DMS114 treated with DMSO at 0.1 percent for 48 hours (cell line): ENCODE data around the gene BORCS8.
"Not testable (repeated sequence)": the region's sequence is repeated elsewhere in the genome, so short reads cannot be mapped to it uniquely, and the experiment has no call there.

ENCODE experiments used
- DNase-seq: peaks from one replicate; lab custom pipeline; 2025; ENCODE audit not compliant: unreplicated experiment; lab: John Stamatoyannopoulos, UW

The BORCS8 gene

DNA sequence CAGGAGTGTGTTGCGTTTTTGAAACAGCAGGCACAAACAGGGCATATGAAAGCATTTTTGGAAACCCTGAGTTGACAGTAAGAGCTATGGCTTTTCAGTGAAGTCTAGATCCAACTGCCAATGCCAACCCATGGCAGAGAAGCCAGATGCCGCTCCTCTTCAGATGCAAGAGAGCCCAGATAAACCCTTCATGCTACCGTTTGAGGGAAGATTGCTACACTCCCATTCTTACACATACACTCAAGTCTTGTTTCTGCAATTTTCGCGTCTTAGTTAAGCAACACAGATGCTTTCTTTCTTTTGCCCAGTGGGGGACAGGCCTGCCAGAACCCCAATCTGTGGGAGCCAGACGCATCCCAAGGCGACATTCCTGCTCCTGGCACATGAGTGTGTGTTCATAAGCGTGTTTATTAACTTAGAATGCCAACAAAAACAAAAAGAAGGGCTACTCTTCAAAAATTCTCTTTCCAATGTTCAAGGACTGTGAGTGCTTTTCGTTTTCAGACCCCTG is 10.4 kb downstream of the BORCS8 start:
- no peak for DNase-seq

- DNase-seq = no peak
Measured at GRCh38 chr19:19179548-19180441, 12.2 kb downstream of the BORCS8 start.

DNA sequence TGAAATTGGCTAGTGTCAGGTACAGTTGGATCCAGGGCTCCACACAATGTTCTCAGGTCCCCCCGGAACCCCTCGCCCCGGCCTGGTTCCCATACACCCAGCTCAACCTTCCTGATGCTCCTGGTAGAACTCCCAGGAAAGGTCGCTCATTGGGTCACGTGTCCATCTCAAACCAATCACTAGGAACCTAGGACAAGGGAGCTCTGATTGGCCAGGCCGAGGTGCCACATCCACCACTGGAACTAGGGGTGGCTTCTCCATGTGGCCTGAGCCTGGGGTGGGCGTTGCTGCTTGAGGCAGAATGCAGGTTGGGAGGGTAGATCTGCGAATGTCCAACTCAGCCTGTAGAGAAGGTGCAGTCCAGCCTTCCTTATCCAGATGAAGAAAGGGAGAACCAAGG is 15.0 kb downstream of the BORCS8 start:
- DNase-seq = no peak

DNA sequence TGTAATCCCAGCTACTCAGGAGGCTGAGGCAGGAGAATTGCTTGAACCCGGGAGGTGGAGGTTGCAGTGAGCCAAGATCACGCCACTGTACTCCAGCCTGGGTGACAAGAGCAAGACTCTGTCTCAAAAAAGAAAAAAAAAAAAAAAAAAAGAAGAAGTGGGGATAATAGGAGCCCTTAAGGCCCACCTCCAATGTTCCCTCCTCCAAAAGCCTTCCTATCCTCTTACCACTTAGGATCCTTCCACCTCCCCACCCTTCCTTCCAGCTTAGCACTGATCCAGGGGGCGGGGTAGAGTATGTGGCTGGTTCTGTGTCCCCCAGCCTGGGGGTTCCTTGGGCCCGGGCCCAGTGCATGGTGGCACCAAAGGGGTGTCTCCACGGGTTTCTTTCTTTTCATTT is 18.7 kb downstream of the BORCS8 start:
- not testable (repeated sequence) for DNase-seq

DNA sequence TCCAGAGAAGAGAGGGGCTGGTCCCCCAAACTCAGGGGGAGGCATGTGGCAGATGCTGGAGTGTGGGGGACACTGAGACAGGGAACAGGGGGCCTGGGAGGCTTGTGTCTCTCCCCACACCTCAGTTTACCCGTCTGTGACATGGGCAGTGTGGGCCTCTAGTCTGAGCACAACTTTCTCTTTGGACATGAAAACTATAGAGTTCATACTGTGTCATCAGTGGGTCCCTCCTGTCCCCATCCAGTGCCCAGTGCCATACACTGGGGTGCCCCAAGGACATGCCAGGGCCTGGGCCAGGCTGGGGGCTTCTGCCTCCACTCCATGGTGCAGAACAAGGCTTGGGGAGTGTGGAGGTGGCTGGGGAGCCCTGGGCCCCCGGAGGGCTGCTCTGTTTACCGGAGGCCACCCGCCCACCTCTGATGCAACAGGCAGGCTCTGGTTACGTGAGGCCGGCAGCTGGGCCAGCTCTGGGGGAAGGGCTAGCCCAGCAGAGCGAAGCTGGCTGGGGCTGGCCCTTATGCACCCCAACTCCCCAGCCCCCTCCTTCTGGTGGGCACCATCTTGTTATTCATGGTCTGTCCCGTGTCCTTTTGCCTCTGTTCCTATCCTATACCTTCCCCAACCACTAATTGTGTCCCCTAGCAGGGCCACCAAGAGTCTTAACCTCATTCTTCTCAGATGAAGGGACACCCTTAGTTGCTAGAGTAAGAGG is 20.0 kb downstream of the BORCS8 start:
- no peak for DNase-seq

- DNase-seq = no peak
Measured at GRCh38 chr19:19170873-19171672, 20.9 kb downstream of the BORCS8 start.

GRCh38 chr19:19170053-19170872 is 21.7 kb downstream of the BORCS8 start, which contains the start of gene MEF2B:
Gene MEF2B, minus strand, starts transcription at chr19:19170263. Its CDS starts 19,528 bp downstream, at chr19:19150735.
- no peak for DNase-seq

GRCh38 chr19:19169236-19170052 is 22.5 kb downstream of the BORCS8 start:
- no peak for DNase-seq

DNA sequence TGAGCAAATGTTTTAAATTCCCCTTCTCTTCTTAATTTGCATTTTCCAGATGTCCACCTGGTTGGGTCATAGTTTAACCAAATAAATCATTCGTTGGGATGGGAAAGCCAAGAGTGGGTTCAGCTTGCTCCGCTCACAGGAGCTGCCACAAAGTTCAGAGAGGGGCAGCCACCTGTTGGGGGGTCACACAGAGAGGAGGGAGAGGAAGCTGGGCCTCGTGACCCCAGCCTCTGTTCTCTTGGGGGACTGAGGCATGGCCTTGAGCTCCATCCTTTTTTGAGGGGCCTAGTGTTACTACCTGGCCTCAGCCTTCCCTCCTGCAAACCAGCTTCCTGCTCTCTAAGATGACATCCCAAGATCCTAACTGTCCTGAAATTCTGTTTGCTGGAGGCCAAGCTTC is 24.3 kb downstream of the BORCS8 start:
- no peak for DNase-seq

DNA sequence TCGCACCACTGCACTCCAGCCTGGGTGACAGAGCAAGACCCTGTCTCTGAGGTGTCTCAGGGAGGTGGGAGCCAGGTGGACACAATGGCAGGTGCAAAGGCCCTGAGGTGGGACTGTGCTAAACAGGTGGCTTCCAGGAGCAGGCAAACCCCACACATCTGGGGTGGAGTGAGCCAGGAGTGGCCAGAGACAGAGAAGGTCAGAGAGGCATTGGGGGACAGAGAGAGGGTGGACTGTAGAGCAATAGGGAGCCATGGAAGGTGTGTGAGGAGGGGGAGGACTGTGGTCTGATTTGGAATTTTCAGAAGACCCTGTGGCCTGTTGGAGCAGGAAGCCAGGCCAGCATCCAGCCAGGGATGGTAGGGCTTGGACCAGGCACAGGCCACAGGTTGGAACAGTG is 26.6 kb downstream of the BORCS8 start:
- DNase-seq = no peak

DNA sequence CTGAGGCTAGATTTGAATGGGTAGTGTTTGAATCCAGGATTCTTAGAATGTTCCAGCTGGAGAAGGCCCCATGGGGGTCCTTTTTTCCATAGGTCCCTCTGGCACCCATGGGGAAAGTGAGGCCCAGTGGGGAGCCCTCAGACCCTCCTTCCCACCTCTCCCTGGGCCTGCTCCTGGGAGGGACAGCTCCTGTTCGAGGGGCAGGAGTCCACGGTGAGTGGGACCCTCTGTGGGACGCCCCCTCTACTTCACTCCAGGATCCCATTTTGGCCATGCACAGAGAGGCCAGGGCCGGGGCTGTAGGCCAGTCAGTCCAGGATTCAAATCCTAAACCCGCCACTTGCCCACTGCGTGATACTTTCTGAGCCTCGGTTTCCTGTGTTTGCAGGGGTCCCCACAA is 29.5 kb downstream of the BORCS8 start:
- no peak for DNase-seq

- DNase-seq = no peak
Measured at GRCh38 chr19:19160461-19161035, 31.4 kb downstream of the BORCS8 start.

- DNase-seq = no peak
Measured at GRCh38 chr19:19159534-19159933, 32.4 kb downstream of the BORCS8 start.

- no peak for DNase-seq
Measured at GRCh38 chr19:19157808-19158207, 34.1 kb downstream of the BORCS8 start.

DNA sequence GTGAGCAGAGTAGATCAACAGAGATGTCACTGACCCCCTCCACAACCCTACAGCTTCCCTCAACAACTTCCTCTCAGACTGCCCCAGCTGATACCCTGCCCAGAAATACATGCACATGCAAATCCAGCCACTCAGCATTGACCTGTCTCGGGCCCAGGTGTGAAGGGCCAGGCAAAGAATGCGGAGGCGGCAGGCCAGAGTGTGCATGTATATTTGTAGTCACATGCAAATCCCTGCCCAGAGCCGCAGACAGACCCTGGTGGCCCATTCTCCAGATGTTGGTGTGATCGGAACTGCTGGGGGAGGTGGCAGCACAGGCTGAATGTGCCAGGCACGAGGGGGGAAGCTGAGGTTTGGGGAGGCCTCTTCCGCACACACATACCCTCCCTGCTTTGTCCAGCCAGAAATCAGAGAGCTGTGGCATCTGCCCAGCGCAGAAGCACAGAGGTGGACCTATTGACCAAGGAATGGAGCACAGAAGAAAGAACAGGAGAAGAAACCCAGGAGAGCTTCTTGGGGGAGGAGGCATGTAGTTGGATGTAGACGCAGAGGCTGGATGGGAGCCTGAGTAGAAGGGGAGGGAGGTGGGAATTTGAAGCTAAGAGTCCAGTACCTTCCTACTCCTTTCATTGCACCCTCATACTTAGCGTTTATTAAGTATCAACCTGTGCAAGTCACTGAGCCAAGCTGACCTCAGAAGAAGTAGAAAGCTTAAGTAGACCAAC is 36.3 kb downstream of the BORCS8 start:
- no peak for DNase-seq

GRCh38 chr19:19154768-19155494 is 37.0 kb downstream of the BORCS8 start:
- DNase-seq = no peak

- no peak for DNase-seq
Measured at GRCh38 chr19:19152668-19153384, 39.1 kb downstream of the BORCS8 start.
